CD4-positive, alpha-beta T cell (primary cell): Measurements from ENCODE around the gene TMCO2. TPM values are rescaled to one million over a fixed set of nuclear protein-coding genes. Genes with fewer than 3 reads are reported as not detected.

Source experiments
- ATAC-seq: fragments of 200-7000 bp; cut with Tn5 transposase; one replicate; pipeline ENCODE4 v1.10.0; 2022; ENCODE audit warnings: mild to moderate bottlenecking; ENCODE audit not compliant: poor library complexity
- CTCF ChIA-PET: fragments of 350-600 bp; sonication (Branson Sonifier 250); formaldehyde crosslinking; loops from one replicate; lab custom pipeline; 2021; ENCODE audit warnings: antibody characterized with exemption, inconsistent platforms; lab: Charles Lee
- POLR2A ChIA-PET: fragments of 350-600 bp; sonication (Branson Sonifier 250); formaldehyde crosslinking; loops from one replicate; lab custom pipeline; 2021; ENCODE audit warnings: antibody characterized with exemption, inconsistent platforms; lab: Charles Lee
- DNase-seq, 14 experiments: peaks; one replicate each; pipeline ENCODE4 v3.0.0-alpha.2; 2013 to 2020; ENCODE audit warnings: mixed read lengths in 2 of 14
- H3K27ac ChIP-seq, 2 donors: one replicate each; pipeline versions ENCODE4 v1.5.1 to v1.7.0; 2013; ENCODE audit warnings: low read length in 2 of 2, low read depth in 1 of 2, mild to moderate bottlenecking in 1 of 2
- H3K27me3 ChIP-seq, 2 experiments: 1 replicate in 1 of 2; 2 replicates in 1 of 2; pipeline versions ENCODE4 v1.6.1 to v1.7.0; 2013; ENCODE audit warnings: low read length in 2 of 2, control low read depth in 1 of 2, mild to moderate bottlenecking in 1 of 2, moderate library complexity in 1 of 2; ENCODE audit not compliant: insufficient read depth in 2 of 2, control insufficient read depth in 1 of 2
- H3K36me3 ChIP-seq: one replicate; pipeline ENCODE4 v1.6.1; 2013; ENCODE audit warnings: low read length, control low read depth; ENCODE audit not compliant: insufficient read depth
- H3K4me1 ChIP-seq: one replicate; pipeline ENCODE4 v1.6.1; 2013; ENCODE audit warnings: low read length, control low read depth; ENCODE audit not compliant: insufficient read depth
- H3K4me3 ChIP-seq: one replicate; pipeline ENCODE4 v1.5.1; 2013; ENCODE audit warnings: mild to moderate bottlenecking, low read length, moderate library complexity
- H3K9me3 ChIP-seq, 2 experiments: 1 replicate in 1 of 2; 2 replicates in 1 of 2; pipeline versions ENCODE4 v1.6.1 to v1.7.0; 2013; ENCODE audit warnings: low read length in 2 of 2, mild to moderate bottlenecking in 2 of 2, control low read depth in 1 of 2, moderate library complexity in 1 of 2; ENCODE audit not compliant: control insufficient read depth in 1 of 2, insufficient read depth in 1 of 2
- H3K27ac Mint-ChIP-seq: one replicate; pipeline ENCODE4 v1.8.0; 2020; ENCODE audit warnings: mixed read lengths
- H3K27me3 Mint-ChIP-seq: one replicate; pipeline ENCODE4 v1.8.0; 2021; ENCODE audit warnings: mixed read lengths
- H3K36me3 Mint-ChIP-seq: one replicate; pipeline ENCODE4 v1.8.0; 2021; ENCODE audit warnings: low read depth, mixed read lengths
- H3K4me1 Mint-ChIP-seq: one replicate; pipeline ENCODE4 v1.8.0; 2021; ENCODE audit warnings: low read depth, mixed read lengths
- H3K4me3 Mint-ChIP-seq: one replicate; pipeline ENCODE4 v1.8.0; 2020; ENCODE audit warnings: mild to moderate bottlenecking, mixed read lengths
- H3K9me3 Mint-ChIP-seq: one replicate; pipeline ENCODE4 v1.8.0; 2020; ENCODE audit warnings: mixed read lengths
- CTCF ChIP-seq: fragments of 200-600 bp; IDR thresholded peaks from one replicate; pipeline ENCODE4 v1.8.0; 2022; ENCODE audit warnings: antibody characterized with exemption, mild to moderate bottlenecking
- intact Hi-C, 2 experiments: fragments of 100-400 bp; cut with DNase I in 1 of 2; cut with micrococcal nuclease in 1 of 2; formaldehyde crosslinking; loops; one replicate each; pipeline versions ENCODE4 v1.15.1 to v1.9.0; 2023 to 2025; cut with DNase I, micrococcal nuclease
- total RNA-seq, 174 experiments: library from RNA in 2 of 174; stranded (reverse) in 2 of 174; gene quantifications; one replicate each; pipeline ENCODE4 v1.2.3 and lab custom pipeline; 2021 to 2026

The TMCO2 gene
- total RNA-seq, 2 experiments from 2014 or later: not detected

- no peak for ATAC-seq
- no peaks in the 10 kb centered on the region for H3K27me3 Mint-ChIP-seq
- Histone ChIP-seq H3K4me3 (no peak overlapping the region), H3K36me3 (peaks cover 82% of the 10 kb centered on the region), H3K9me3 (no peaks in the 10 kb centered on the region), H3K27me3 (no peaks in the 10 kb centered on the region), H3K27ac (no peak overlapping the region), H3K4me1 (peaks cover 5% of the 10 kb centered on the region)
- no peak for TF ChIP-seq CTCF
- peaks cover 13% of the 10 kb centered on the region for H3K4me1 Mint-ChIP-seq
- intact Hi-C loops: no loop called here
- no peaks in the 10 kb centered on the region for H3K9me3 Mint-ChIP-seq
- no peak overlapping the region for H3K4me3 Mint-ChIP-seq
- ChIA-PET POLR2A (interaction anchor here (0.9 kb wide), 1 partner anchor 9 kb away, joined by 5 read pairs; the partner anchor contains the start of gene ZMPSTE24), CTCF (interaction anchor here (0.8 kb wide), 1 partner anchor 138 kb away, joined by 4 read pairs; no protein-coding TSS in a partner anchor)
- H3K36me3 Mint-ChIP-seq: peaks cover 70% of the 10 kb centered on the region
- no peak for DNase-seq
- H3K27ac Mint-ChIP-seq: no peak overlapping the region
Measured at GRCh38 chr1:40266786-40267535, 19.2 kb downstream of the TMCO2 start.

GRCh38 chr1:40267767-40268187 lies 20.0 kb downstream of the TMCO2 start:
- Histone ChIP-seq H3K27me3 (no peaks in the 10 kb centered on the region), H3K4me1 (peaks cover 5% of the 10 kb centered on the region), H3K27ac (no peak overlapping the region), H3K9me3 (no peaks in the 10 kb centered on the region), H3K4me3 (no peak overlapping the region), H3K36me3 (peaks cover 82% of the 10 kb centered on the region)
- Mint-ChIP-seq H3K4me3 (no peak overlapping the region), H3K36me3 (peaks cover 70% of the 10 kb centered on the region), H3K4me1 (peaks cover 9% of the 10 kb centered on the region), H3K9me3 (no peaks in the 10 kb centered on the region), H3K27me3 (no peaks in the 10 kb centered on the region), H3K27ac (no peak overlapping the region)
- CTCF ChIA-PET: no interaction called here
- no peak for ATAC-seq
- TF ChIP-seq CTCF: no peak
- POLR2A ChIA-PET: no interaction called here
- DNase-seq: no peak
- intact Hi-C loops: no loop called here

GRCh38 chr1:40268211-40268610 lies 20.5 kb downstream of the TMCO2 start:
- POLR2A ChIA-PET: no interaction called here
- ATAC-seq: no peak

More at GRCh38 chr1:40268211-40268610, 20.5 kb downstream of the TMCO2 start:
- CTCF ChIA-PET: no interaction called here
- Mint-ChIP-seq H3K27ac (no peak overlapping the region), H3K4me3 (no peak overlapping the region), H3K36me3 (peaks cover 69% of the 10 kb centered on the region), H3K9me3 (no peaks in the 10 kb centered on the region), H3K4me1 (peaks cover 5% of the 10 kb centered on the region), H3K27me3 (no peaks in the 10 kb centered on the region)
- Histone ChIP-seq H3K36me3 (peaks cover 80% of the 10 kb centered on the region), H3K4me3 (no peak overlapping the region), H3K9me3 (no peaks in the 10 kb centered on the region), H3K27me3 (no peaks in the 10 kb centered on the region), H3K27ac (no peak overlapping the region), H3K4me1 (peaks cover 5% of the 10 kb centered on the region)
- no peak for DNase-seq
- no peak for TF ChIP-seq CTCF
- intact Hi-C loops: no loop called here
